GM18951 (cell line): ENCODE results near the gene NTM.

Experiments used
- POLR2A ChIP-seq: IDR thresholded peaks from 4 replicates; pipeline ENCODE4 v1.6.1; 2011; ENCODE audit warnings: mild to moderate bottlenecking; ENCODE audit not compliant: insufficient read length, insufficient read depth; ENCODE audit errors: extremely low read depth
- in situ Hi-C: fragments of 300-500 bp; cut with MboI; formaldehyde crosslinking; loops from one replicate; pipeline ENCODE4 v1.12.0; 2022; ENCODE audit warnings: low sequenced_read_pairs, mixed read lengths, inconsistent platforms; ENCODE audit not compliant: unreplicated experiment

Gene NTM

GRCh38 chr11:131561501-131561900 is 191.1 kb downstream of the NTM start:
- TF ChIP-seq POLR2A = no peak
- in situ Hi-C loops = no loop called here

GRCh38 chr11:131561972-131562371 is 191.6 kb downstream of the NTM start:
- in situ Hi-C loops = no loop called here
- no peak for TF ChIP-seq POLR2A

- TF ChIP-seq POLR2A = no peak
- in situ Hi-C loops = no loop called here
Measured at GRCh38 chr11:131568318-131568717, 197.9 kb downstream of the NTM start.

- in situ Hi-C loops = no loop called here
- no peak for TF ChIP-seq POLR2A
Measured at GRCh38 chr11:131571571-131571970, 201.2 kb downstream of the NTM start.

- no peak for TF ChIP-seq POLR2A
- in situ Hi-C loops = no loop called here
Measured at GRCh38 chr11:131572423-131572822, 202.0 kb downstream of the NTM start.

GRCh38 chr11:131579932-131580387 is 209.5 kb downstream of the NTM start:
- in situ Hi-C loops = no loop called here
- no peak for TF ChIP-seq POLR2A

GRCh38 chr11:131580476-131580875 is 210.1 kb downstream of the NTM start:
- TF ChIP-seq POLR2A = no peak
- in situ Hi-C loops = no loop called here

- no peak for TF ChIP-seq POLR2A
- in situ Hi-C loops = no loop called here
Measured at GRCh38 chr11:131581046-131581445, 210.6 kb downstream of the NTM start.

- in situ Hi-C loops = no loop called here
- no peak for TF ChIP-seq POLR2A
Measured at GRCh38 chr11:131582021-131582525, 211.7 kb downstream of the NTM start.

GRCh38 chr11:131583421-131583820 is 213.0 kb downstream of the NTM start:
- TF ChIP-seq POLR2A = no peak
- in situ Hi-C loops = no loop called here

GRCh38 chr11:131583938-131584337 is 213.5 kb downstream of the NTM start:
- no peak for TF ChIP-seq POLR2A
- in situ Hi-C loops = no loop called here

- in situ Hi-C loops = no loop called here
- TF ChIP-seq POLR2A = no peak
Measured at GRCh38 chr11:131584785-131585592, 214.6 kb downstream of the NTM start.

GRCh38 chr11:131588057-131588456 is 217.6 kb downstream of the NTM start:
- in situ Hi-C loops = no loop called here
- TF ChIP-seq POLR2A = no peak

GRCh38 chr11:131591051-131591461 is 220.6 kb downstream of the NTM start:
- TF ChIP-seq POLR2A = no peak
- in situ Hi-C loops = no loop called here
